A549 (cell line): ENCODE measurements around the gene TSGA10IP.

ENCODE experiments used
- MAZ ChIP-seq: fragments of 150-350 bp; IDR thresholded peaks from 2 replicates; pipeline ENCODE4 v1.6.1; 2014; ENCODE audit warnings: antibody characterized with exemption, low read depth, low read length, borderline replicate concordance
- NPAS2 ChIP-seq: fragments of 250-450 bp; sonication (Bioruptor Pico); IDR thresholded peaks from 2 replicates; pipeline ENCODE4 v1.8.0; 2022; ENCODE audit warnings: mild to moderate bottlenecking, moderate library complexity, borderline replicate concordance
- TF ChIP-seq, protein P1 (sequence below): fragments of >200 bp; sonication (Bioruptor Twin); formaldehyde crosslinking; IDR thresholded peaks from 3 replicates; pipeline ENCODE4 v1.5.1; 2016
- TF ChIP-seq, protein P2 (sequence below): fragments of 200-600 bp; sonication (generic); IDR thresholded peaks from 2 replicates; pipeline ENCODE4 v1.6.1; 2016; ENCODE audit warnings: antibody characterized with exemption, mild to moderate bottlenecking, moderate library complexity

- TF ChIP-seq, protein P1, sequence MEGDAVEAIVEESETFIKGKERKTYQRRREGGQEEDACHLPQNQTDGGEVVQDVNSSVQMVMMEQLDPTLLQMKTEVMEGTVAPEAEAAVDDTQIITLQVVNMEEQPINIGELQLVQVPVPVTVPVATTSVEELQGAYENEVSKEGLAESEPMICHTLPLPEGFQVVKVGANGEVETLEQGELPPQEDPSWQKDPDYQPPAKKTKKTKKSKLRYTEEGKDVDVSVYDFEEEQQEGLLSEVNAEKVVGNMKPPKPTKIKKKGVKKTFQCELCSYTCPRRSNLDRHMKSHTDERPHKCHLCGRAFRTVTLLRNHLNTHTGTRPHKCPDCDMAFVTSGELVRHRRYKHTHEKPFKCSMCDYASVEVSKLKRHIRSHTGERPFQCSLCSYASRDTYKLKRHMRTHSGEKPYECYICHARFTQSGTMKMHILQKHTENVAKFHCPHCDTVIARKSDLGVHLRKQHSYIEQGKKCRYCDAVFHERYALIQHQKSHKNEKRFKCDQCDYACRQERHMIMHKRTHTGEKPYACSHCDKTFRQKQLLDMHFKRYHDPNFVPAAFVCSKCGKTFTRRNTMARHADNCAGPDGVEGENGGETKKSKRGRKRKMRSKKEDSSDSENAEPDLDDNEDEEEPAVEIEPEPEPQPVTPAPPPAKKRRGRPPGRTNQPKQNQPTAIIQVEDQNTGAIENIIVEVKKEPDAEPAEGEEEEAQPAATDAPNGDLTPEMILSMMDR = no peak
- TF ChIP-seq, protein P2, sequence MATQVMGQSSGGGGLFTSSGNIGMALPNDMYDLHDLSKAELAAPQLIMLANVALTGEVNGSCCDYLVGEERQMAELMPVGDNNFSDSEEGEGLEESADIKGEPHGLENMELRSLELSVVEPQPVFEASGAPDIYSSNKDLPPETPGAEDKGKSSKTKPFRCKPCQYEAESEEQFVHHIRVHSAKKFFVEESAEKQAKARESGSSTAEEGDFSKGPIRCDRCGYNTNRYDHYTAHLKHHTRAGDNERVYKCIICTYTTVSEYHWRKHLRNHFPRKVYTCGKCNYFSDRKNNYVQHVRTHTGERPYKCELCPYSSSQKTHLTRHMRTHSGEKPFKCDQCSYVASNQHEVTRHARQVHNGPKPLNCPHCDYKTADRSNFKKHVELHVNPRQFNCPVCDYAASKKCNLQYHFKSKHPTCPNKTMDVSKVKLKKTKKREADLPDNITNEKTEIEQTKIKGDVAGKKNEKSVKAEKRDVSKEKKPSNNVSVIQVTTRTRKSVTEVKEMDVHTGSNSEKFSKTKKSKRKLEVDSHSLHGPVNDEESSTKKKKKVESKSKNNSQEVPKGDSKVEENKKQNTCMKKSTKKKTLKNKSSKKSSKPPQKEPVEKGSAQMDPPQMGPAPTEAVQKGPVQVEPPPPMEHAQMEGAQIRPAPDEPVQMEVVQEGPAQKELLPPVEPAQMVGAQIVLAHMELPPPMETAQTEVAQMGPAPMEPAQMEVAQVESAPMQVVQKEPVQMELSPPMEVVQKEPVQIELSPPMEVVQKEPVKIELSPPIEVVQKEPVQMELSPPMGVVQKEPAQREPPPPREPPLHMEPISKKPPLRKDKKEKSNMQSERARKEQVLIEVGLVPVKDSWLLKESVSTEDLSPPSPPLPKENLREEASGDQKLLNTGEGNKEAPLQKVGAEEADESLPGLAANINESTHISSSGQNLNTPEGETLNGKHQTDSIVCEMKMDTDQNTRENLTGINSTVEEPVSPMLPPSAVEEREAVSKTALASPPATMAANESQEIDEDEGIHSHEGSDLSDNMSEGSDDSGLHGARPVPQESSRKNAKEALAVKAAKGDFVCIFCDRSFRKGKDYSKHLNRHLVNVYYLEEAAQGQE = no peak
- TF ChIP-seq NPAS2 (no peak), MAZ (no peak)
These were observed 46.8 kb downstream of the TSGA10IP start for GRCh38 chr11:65992056-65992455.
